GM20000 (cell line): Measurements from ENCODE around the gene CCDC194.
A peak's percentile ranks its signal among the peaks of the same experiment; 100 is the strongest.

ENCODE experiments used
- DNase-seq: peaks from one replicate; pipeline ENCODE4 v3.0.0; 2012; ENCODE audit warnings: low spot score
- TF ChIP-seq, protein P1 (sequence below): IDR thresholded peaks from 2 replicates; pipeline ENCODE4 v1.5.1; 2012; ENCODE audit warnings: mild to moderate bottlenecking, control low read depth; ENCODE audit errors: extremely low read depth, missing control alignments

Gene CCDC194, protein sequence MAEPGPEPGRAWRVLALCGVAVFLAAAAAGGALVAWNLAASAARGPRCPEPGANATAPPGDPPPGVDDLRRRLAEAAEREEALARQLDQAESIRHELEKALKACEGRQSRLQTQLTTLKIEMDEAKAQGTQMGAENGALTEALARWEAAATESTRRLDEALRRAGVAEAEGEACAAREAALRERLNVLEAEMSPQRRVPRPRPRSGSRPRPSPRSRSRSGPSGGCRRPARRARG

DNA sequence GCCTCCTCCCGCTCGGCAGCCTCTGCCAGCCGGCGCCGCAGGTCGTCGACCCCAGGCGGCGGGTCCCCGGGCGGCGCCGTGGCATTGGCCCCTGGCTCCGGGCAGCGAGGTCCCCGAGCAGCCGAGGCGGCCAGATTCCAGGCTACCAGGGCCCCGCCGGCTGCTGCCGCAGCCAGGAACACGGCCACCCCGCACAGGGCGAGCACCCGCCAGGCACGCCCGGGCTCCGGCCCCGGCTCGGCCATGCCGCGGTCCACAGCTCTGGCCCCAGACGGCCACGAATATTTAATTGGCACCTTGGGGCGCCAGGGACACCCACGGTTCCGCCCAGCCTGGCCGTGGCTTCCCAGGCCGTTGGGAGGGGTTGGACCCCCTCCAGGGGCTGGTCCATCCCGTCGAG, at the start of gene CCDC194:
Gene CCDC194, minus strand, starts transcription at position 283 of the 400 bp plus-strand sequence. Its CDS starts 38 bp downstream, at position 245.
- TF ChIP-seq, protein P1, sequence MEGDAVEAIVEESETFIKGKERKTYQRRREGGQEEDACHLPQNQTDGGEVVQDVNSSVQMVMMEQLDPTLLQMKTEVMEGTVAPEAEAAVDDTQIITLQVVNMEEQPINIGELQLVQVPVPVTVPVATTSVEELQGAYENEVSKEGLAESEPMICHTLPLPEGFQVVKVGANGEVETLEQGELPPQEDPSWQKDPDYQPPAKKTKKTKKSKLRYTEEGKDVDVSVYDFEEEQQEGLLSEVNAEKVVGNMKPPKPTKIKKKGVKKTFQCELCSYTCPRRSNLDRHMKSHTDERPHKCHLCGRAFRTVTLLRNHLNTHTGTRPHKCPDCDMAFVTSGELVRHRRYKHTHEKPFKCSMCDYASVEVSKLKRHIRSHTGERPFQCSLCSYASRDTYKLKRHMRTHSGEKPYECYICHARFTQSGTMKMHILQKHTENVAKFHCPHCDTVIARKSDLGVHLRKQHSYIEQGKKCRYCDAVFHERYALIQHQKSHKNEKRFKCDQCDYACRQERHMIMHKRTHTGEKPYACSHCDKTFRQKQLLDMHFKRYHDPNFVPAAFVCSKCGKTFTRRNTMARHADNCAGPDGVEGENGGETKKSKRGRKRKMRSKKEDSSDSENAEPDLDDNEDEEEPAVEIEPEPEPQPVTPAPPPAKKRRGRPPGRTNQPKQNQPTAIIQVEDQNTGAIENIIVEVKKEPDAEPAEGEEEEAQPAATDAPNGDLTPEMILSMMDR: no peak

DNA sequence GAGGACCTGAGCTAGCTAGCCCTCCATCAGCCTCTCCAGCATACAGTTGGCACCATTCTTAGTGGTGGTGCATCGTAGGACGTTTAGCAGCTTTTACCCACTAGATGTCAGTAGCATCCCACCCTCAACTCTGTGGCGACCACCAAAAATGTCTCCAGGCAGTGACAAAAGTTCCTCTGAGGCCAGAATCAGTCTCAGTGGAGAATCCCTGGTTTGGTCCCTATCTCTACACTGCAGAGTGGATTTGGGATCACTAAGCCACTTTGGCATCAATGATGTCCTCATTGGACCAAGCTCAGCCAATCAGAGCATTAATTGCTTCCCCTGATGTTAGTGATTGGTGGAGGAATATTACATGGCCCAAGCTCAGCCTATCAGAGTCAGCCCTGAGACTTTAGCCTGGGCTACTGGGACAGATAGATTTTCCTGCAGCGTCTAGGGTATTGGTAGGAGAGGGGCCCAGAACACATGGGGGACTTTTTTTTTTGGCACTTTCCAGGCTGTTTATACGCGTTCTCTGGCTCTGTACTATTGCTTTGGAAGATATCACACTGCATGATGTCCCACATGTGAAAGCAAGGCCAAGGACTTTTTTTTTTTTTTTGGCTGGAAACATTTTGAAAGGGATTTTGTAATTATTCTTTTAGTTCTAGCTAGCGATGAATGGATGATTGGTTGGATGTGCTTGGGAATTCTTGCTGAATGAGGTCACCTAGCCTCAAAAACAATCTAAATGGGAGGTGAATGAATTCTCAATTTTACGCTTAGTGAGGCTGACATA, 47.4 kb upstream of the CCDC194 start:
- DNase-seq: peak; percentile 42
- TF ChIP-seq, protein P1: peak; percentile 58

More for the DNA sequence above, at the start of gene CCDC194:
- DNase-seq: no peak

DNA sequence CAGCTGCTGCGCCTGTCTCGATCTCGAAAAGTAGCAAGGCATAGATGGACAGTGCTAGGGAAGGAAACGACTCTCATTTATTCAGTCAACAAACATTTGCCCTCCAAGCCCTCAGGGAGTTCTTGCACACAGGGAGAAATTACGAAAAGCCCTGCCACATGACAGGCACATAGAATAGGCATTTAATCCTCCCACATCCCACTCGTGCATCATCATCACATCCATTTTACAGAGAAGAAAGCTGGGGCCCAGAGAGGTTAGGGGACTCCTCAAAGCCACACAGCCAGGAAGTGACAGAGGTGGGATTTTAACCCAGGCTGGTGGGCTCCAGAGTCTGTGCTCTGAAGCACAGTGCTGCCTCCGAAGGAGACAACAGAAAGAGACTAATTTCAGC, 42.9 kb upstream of the CCDC194 start:
- no peak for DNase-seq
- TF ChIP-seq, protein P1: no peak

DNA sequence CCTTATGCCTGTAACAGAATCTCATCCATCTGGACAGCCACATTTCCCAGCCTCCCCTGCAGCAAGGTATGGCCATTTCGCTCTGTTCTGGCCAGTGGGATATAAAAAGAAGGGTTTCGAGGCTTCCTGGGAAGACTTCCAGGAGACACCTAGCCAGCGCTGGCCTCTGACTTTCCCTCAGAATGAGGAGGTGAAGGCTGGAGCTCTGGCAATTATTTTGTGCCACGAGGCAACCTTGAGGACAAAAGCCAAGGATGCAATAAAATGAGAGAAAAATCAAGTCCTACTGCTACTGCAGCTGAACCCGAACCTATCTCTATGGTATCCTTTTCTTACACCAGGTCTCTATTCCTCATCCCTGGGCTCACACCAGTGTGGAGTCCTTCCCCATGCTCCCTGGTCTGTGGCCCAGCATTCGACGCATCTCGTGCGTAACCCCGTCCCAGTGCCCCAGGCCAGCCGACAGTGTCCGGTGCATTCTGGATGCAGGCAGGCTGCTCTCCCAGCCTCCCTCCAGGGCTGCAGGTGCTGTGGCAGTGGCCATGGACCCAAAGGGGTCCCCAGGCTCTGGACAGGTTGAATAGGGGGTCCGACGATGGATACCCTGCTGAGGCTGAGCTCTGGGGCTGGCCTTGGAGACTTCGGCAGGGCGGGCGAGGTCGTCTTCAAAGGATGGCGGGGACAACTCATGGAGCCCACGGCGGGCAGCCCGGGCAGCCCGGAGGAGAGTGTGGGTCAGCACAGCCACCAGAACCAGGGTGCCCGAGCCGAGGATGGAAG, 42.3 kb upstream of the CCDC194 start:
- no peak for DNase-seq
- TF ChIP-seq, protein P1: no peak

DNA sequence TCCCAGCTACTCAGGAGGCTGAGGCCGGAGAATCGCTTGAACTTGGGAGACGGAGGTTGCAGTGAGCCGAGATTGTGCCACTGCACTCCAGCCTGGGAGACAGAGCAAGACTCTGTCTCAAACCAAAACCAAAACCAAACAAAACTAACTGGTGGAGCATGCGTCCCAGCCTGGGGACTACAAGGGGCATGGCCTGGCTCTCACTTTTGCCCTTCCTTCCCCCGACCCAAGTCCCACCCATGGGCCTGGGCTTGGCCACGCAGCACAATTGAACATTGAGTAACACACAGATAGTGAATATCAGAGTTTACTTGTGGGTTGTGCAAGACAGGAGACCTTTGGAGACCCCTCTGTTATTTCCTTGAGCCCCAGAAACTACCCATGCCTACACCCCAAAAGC, 41.2 kb upstream of the CCDC194 start:
- DNase-seq: no peak

DNA sequence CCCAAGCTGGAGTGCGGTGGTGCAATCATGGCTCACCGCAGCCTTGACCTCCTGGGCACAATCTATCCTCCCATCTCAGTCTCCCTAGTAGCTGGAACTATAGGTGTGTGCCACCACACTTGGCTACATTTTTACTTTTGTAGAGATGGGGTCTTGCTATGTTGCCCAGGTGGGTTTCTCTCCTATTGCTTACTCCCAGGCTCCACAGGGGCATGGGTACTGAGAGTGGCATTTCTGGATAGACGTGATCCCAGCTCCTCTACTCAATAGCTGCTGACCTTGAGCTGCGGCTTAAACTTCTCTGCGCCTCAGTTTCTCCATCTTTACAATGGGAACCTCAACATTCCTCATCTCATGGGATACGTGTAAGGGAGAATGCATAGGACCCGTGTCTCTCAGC, 37.4 kb upstream of the CCDC194 start:
- DNase-seq: no peak
- TF ChIP-seq, protein P1: no peak

More for the DNA sequence above, 41.2 kb upstream of the CCDC194 start:
- TF ChIP-seq, protein P1: no peak

DNA sequence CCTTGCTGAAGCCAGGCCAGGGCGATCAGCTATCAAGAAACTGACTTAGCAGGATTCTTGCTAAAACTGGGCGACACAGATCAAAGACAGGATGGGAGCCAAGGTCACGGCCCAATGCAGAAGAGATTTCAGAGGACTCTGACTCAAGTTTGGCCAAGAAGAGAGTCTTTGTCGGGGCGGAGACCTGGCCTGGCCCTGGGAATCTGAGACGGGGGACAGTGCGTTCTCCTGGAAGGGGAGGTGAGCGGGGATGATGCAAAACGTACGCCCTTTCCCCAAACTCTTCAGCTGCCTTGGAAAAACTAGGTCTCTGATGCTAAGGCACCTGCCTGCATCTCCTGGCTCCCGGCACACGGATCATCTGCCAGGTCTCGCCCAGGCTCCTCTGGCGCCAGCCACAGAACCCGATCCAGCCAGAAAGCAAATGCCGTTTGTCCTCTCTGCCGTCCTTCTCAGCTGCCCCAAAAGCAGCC, 35.7 kb upstream of the CCDC194 start:
- DNase-seq: no peak
- TF ChIP-seq, protein P1: no peak
